Measurements from ENCODE around the gene CALCOCO2.
"Not testable (repeated sequence)": the region's sequence is repeated elsewhere in the genome, so short reads cannot be mapped to it uniquely, and the experiment has no call there.

CALCOCO2 gene

DNA sequence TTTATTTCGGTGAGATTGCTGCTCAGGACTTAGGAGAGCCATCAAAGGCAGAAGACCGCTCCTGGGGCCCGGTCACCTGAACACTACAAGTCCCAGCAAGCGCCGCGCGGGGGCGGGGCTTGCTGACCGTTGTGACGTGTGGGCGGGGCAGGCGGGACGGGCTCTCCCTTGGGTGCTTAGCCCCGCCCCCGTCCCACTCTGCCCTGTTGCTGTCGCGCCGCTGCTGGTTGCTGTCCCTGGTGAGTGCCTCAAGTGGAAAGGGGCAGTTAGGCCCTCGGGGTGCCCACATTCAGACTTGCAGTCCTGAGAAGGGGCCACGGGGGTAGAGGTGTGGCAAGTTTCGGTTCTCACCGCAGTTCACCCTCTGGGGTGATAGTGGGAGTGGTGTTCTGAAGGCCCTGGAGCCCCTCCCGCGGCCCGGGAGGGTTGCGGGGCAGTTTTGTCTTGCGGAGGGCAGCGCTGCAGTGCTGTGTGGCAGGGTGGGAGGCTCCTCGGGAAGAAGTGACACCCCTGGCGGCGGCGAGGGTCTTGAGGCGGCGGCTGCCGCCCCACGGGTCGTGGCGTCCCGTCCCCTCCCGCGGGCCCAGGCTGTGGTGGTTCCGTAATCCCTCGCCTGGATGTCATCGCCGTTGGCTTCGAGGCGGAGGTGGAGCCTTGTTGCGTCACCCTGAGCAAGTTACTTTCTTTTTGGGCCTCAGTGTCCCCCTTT lies at the start of gene CALCOCO2:
CALCOCO2 (plus strand) TSS at position 196 of the 709 bp plus-strand sequence. CDS start 10,673 bp downstream, outside the sequence.
- DNase-seq, result peak; percentile 93

- no peak for DNase-seq
These were observed 43.0 kb upstream of the CALCOCO2 start for GRCh38 chr17:48787828-48788227.

DNA sequence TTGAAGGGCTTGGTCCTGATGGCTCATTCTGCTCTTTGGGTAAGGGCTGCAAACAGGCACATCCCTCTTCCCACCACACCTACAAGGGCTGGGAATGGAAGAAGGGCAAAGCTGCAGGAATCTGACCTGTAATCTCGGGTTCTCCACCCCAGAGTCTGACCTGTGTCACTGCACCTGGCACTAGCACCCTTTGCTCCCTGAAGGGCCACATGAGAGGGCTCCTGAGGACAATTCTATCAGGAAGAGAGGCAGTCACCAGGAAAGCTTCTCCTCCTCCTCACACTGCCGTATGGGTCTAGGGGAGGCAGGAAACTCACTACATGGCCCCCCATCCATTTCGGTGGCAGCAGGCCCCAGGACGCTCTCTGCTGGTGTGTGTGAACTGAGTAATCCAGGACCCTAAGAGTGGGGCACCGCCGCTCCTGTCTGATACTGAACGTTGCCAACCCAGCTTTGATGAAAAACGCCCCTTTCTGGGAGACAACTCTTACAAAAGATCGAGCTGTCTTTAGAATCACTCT lies 40.2 kb upstream of the CALCOCO2 start:
- no peak for DNase-seq

- DNase-seq, result peak; percentile 76
These were observed 39.5 kb upstream of the CALCOCO2 start for GRCh38 chr17:48791128-48792032.

DNA sequence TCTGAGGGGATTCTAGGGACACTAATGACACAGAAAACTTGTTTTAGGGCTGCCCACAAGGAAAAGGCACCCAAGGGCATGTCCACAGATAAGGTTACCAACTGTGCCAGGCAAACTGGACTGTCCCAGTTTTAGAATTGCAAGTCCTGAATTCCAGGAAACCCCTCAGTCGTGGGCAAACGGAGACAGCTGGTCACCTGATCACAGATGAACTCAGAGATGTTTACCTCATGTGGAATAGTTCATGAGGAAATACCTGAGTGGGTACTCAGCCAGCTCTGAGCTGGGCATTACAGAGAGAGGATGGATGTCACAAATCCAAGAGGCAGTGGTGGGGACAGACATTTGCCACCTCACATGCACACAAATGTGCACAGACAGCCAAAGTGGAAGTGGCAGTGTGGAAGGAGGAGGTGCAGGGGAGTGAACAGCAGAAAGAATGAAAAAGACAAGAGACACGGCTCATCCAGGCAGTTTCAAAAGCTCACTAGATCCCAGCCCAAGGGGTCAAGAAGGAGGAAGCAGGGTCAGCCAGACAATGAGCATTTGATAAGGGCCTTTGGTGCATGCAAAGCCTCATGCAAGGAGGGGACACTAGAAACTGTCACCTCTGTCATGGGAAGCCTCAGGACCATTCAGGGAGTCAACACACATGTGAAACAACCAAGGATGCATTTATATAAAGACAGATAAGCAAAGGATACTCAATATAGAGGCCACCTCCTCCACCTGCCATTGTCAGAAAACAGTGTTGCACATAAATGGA lies 38.6 kb upstream of the CALCOCO2 start:
- DNase-seq, result no peak

- DNase-seq, result no peak
These were observed 35.2 kb upstream of the CALCOCO2 start for GRCh38 chr17:48795444-48796162.

GRCh38 chr17:48796163-48796522 lies 34.7 kb upstream of the CALCOCO2 start:
- DNase-seq, result not testable (repeated sequence)

- no peak for DNase-seq
These were observed 31.6 kb upstream of the CALCOCO2 start for GRCh38 chr17:48799069-48799723.

DNA sequence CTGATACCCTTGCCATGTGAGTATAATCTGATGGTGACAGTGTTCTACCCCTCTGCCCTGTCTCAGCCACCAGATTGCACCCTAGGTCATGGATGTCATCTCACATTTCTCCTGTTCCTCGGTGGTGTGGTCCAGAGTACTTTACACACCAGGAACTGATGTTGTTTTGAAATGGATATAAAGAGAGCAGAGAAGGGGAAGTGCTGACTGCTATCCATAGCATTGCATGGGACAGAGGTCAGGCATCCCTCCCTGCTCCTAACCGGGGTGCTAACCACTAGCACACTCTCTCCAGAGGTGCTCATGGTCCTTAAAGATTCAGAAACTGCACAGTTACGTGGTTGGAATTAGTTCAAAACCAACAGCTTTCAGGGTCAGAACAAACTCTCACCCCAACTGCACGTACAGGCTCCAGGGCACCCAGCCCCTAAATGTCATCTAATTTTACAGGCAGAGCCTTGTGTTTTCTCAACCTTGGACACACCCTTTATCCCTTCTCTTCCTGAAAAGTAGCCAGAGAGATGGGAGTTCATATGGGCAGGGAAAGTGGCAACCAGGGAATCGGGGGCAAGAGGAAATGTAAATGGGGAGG lies 30.1 kb upstream of the CALCOCO2 start:
- DNase-seq, result no peak

DNA sequence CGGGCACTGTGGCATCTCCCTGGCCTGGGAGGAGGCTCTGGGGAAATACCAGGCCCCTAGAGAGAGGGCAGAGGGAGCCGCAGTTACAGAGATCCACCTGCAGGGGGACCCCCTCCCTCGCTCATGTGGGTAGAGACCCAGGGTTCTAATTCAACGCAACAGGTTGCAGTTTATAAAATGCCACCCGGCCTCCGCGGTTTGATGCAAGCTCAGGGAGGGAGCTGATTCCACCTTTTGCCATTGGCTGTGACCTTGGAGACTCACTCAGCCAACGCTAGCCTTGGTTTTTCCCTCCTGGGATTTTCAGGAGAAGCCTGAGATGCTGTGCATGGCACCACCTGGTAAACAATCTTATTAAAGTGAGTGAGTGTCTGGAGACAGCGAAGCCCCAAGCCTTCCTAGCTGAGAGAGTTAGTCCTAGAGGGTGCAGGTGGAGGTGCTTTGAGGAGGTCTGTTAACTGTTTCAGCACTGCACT lies 25.9 kb upstream of the CALCOCO2 start:
- peak; percentile 68 for DNase-seq

GRCh38 chr17:48809182-48809581 lies 21.7 kb upstream of the CALCOCO2 start:
- DNase-seq, result no peak

GRCh38 chr17:48812001-48812400 lies 18.8 kb upstream of the CALCOCO2 start:
- no peak for DNase-seq

- DNase-seq, result no peak
These were observed 16.3 kb upstream of the CALCOCO2 start for GRCh38 chr17:48814504-48814903.

DNA sequence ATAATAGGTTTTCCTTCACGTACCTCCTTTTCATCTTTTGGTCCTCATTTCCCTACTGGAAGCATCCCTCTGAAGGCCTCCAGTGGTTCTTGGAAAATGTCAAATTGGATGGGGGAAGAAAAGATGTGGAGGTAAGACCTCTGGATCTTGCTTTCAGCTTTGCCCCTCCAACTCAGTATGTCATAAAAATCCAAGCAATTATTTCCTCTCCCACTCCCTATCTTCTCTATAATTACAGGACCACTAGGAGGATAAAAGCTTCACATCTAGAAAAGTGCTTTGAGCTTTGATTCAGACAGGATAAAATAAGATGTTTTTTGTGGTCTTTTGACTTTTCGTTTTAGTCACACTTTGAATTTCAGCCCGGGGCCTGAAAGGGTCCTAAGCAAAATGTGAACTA lies 15.5 kb upstream of the CALCOCO2 start:
- no peak for DNase-seq

DNA sequence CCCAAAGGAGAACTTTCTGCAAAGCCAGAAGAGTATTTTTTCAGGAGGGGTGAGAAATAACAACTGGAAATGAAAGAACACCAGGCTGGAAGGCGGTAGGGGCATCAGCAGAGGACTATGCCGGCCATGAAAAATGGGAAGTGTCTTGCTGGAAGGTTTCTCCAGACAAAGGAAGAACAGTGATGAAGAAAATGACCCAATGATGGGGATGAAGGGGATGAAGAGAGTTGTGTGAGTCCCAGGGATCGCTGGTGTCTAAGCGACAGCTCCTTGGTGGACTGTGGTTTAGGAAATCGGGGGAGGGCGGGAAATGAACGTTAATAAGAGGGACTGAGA lies 14.4 kb upstream of the CALCOCO2 start:
- DNase-seq, result no peak

GRCh38 chr17:48816774-48817590 lies 13.9 kb upstream of the CALCOCO2 start, which contains the start of gene TTLL6:
Gene TTLL6, minus strand, starts transcription at chr17:48817229. Its CDS starts 157 bp downstream, at chr17:48817072.
- peak; percentile 73 for DNase-seq

DNA sequence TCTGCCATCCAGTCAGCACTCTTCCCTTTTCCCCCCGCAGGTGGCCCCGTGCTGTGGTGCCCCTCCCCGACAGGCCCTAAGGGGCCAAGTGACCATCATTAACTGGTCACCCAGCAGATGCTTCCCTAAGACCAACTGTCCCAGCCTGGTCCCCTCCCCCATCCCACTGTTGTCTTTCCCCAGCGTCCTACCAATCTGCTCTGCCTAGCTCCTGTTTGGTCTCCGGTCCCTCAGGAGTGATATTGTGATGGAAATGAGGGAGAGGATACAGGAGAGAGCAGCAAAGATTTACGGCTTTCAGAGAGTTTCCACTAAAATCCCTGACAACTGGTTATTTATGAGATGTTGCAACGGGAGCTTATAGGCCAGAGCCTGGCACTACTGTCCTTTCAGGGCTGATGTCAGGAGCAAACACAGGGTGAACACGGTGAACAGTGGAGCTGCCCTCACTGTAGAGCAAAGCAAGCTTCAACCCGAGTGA lies 12.4 kb upstream of the CALCOCO2 start:
- DNase-seq, result no peak

DNA sequence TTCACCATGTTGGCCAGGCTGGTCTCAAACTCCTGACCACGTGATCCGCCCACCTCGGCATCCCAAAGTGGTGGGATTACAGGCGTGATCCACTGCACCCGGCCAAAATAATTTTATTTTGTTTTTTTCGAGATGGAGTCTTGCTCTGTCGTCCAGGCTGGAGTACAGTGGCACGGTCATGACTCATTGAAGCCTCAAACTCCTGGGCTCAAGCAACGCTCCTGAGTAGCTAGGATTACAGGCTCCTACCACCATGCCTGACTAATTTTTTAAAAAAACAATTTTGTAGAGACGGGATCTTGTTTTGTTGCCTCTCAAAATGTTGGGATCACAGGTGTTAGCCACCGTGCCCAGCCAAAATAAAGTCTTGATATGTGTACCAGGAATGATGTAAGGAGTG lies 11.4 kb upstream of the CALCOCO2 start:
- no peak for DNase-seq

GRCh38 chr17:48820936-48821335 lies 9.9 kb upstream of the CALCOCO2 start:
- not testable (repeated sequence) for DNase-seq
